22Rv1 (cell line): Measurements from ENCODE around the gene TACC2.
"Not testable (repeated sequence)": the region's sequence is repeated elsewhere in the genome, so short reads cannot be mapped to it uniquely, and the experiment has no call there.

Source experiments
- H3K27ac ChIP-seq: fragments of 450-650 bp; 2 replicates; pipeline ENCODE4 v1.5.1; 2017
- CTCF ChIP-seq: fragments of 450-650 bp; IDR thresholded peaks from 2 replicates; pipeline ENCODE4 v1.5.1; 2017; ENCODE audit warnings: mild to moderate bottlenecking
- ZFX ChIP-seq: fragments of 450-650 bp; IDR thresholded peaks from 2 replicates; pipeline ENCODE4 v1.6.1; 2017; ENCODE audit warnings: antibody characterized with exemption, borderline replicate concordance

TACC2 gene

GRCh38 chr10:122068844-122069243 is 79.9 kb downstream of the TACC2 start:
- no peak for TF ChIP-seq CTCF
- TF ChIP-seq ZFX, result no peak
- H3K27ac ChIP-seq, result no peak overlapping the region

- H3K27ac ChIP-seq, result no peak overlapping the region
- TF ChIP-seq ZFX (no peak), CTCF (no peak)
These were observed 83.5 kb downstream of the TACC2 start for GRCh38 chr10:122072491-122072890.

DNA sequence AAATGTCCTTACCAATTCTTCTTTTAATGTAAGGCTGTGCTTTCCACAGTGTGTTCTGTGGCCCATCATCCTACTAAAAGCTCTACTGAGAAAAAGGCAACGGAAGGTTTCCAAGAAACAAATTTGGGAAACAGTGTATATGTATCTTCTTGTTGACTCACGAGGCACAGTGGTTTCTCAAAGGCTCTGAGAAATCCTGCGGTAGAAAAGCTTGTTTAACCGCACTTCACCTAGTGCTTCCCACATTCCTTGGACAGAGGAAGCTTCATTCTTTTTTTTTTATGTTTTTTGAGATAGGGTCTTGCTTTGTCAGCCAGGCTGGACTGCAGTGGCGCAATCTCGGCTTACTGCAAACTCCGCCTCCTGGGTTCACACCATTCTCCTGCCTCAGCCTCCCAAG is 84.5 kb downstream of the TACC2 start:
- no peak overlapping the region for H3K27ac ChIP-seq
- TF ChIP-seq ZFX (no peak), CTCF (no peak)

DNA sequence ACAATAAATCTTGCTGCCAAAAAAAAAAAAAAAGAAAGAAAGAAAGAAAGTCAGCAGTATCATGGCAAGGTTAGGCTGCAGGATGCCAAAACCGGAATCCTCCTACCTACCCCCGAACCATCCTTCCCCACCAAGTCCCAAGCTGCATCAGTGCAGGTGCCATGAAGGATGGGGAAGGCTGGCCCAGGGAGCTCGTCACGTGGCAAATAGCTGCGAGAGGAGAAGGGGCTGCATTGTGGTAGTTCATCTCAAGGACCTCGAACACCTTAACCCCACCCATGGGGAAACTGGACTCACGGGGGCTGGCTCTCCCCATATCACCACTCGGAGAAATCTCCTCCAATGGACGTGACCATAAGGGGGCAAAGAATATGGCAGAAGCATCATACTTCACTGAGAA is 86.2 kb downstream of the TACC2 start:
- TF ChIP-seq CTCF (no peak), ZFX (no peak)
- H3K27ac ChIP-seq, result no peak overlapping the region

DNA sequence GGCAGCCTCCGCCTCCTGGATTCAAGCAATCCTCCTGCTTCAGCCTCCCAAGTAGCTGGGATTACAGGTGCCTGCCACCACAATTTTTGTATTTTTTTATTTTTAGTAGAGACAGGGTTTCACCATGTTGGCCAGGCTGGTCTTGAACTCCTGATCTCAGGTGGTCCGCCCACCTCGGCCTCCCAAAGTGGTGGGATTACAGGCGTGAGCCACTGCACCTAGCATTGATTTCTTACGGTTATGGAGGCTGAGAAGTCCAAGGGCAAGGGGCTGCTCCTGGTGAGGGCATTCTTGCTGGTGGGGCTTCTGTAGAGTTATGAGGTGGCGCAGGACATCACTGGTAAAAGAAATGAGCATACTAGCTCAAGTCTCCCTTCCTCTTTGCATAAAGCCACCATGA is 86.9 kb downstream of the TACC2 start:
- H3K27ac ChIP-seq, result not testable (repeated sequence)

DNA sequence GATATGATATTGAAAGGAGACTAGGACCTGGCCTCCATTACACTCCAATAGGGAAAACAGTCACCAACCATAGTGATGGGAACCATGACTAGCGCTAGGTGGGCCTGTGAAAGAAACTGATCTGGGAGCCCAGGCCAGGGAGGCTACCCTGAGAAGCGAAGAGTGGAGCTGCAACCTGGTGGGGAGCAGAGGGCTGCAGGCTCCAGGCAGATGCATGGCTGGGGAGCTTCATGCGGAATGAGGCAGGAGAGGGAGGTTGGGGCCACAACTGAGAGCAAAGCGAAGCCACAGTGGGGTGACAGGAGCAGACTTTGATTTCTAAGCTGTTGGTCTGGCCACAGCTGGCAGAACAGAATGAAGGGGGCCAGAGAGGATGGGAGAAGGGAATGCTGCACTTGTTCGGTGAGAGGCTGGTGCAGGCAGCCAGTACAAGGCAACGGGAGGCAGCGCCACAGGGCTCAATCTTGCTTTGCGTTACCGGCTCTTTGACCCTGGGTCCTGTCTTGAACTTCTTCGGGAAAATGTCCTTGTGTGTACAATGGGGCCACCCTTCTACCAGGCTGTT is 88.4 kb downstream of the TACC2 start:
- TF ChIP-seq ZFX (no peak), CTCF (no peak)
- H3K27ac ChIP-seq, result no peak overlapping the region

GRCh38 chr10:122078326-122078725 is 89.4 kb downstream of the TACC2 start:
- TF ChIP-seq CTCF (no peak), ZFX (no peak)
- no peak overlapping the region for H3K27ac ChIP-seq
